Measurements from ENCODE around the gene C17orf107. TPM values are rescaled to one million over a fixed set of nuclear protein-coding genes. Genes with fewer than 3 reads are reported as not detected.

The C17orf107 gene
- total and polyA plus RNA-seq, 9 donors, result 1.1 to 11.8 (median 7.4) TPM

- H3K27ac ChIP-seq, result no peak overlapping the region
- H3K4me1 ChIP-seq (ENCODE audit: insufficient read depth), result peaks cover 11% of the 10 kb centered on the region
- H3K9me3 ChIP-seq, result no peaks in the 10 kb centered on the region
- no peaks in the 10 kb centered on the region for H3K36me3 ChIP-seq
- H3K27me3 ChIP-seq, result no peaks in the 10 kb centered on the region
- peak in 4 of 5 donors; percentile 23 to 64 (median 52) for DNase-seq
- intact Hi-C loops (cut with DNase I), result loop anchor here in 1 of 4 donors (5.0 kb wide), 1 partner anchor 113 kb away; the partner anchor contains the start of genes GLTPD2 and VMO1
- WGBS, 3 donors, result 70 to 84% (median 80%) methylated on average over 56 to 65 of the region's 65 CpGs
- H3K4me3 ChIP-seq, result peak overlapping the region; percentile 39
- TF ChIP-seq POLR2A (IDR thresholded peaks at IDR 0.05) (no peak), CTCF (IDR thresholded peaks at IDR 0.05) (no peak), EP300 (IDR thresholded peaks at IDR 0.05) (no peak)
Observed at GRCh38 chr17:4900231-4901107, 1.1 kb downstream of the C17orf107 start.

GRCh38 chr17:4901108-4901647 lies 1.8 kb downstream of the C17orf107 start:
- Histone ChIP-seq H3K4me1 (ENCODE audit: insufficient read depth) (peaks cover 11% of the 10 kb centered on the region), H3K9me3 (no peaks in the 10 kb centered on the region), H3K36me3 (no peaks in the 10 kb centered on the region), H3K27ac (no peak overlapping the region), H3K4me3 (no peak overlapping the region), H3K27me3 (no peaks in the 10 kb centered on the region)
- TF ChIP-seq POLR2A (IDR thresholded peaks at IDR 0.05) (no peak), EP300 (IDR thresholded peaks at IDR 0.05) (no peak), CTCF (IDR thresholded peaks at IDR 0.05) (no peak)
- intact Hi-C loops (cut with DNase I), result loop anchor here in 1 of 4 donors (5.0 kb wide), 1 partner anchor 114 kb away; the partner anchor contains the start of genes GLTPD2 and VMO1
- no peak for DNase-seq
- WGBS, 3 donors, result 82 to 87% (median 84%) methylated on average over 37 of the region's 37 CpGs

GRCh38 chr17:4901648-4902344 lies 2.5 kb downstream of the C17orf107 start:
- Histone ChIP-seq H3K4me3 (no peak overlapping the region), H3K36me3 (no peaks in the 10 kb centered on the region), H3K9me3 (no peaks in the 10 kb centered on the region), H3K27me3 (no peaks in the 10 kb centered on the region), H3K4me1 (ENCODE audit: insufficient read depth) (peaks cover 11% of the 10 kb centered on the region), H3K27ac (peak overlapping the region in 1 of 2 donors; percentile 61)
- intact Hi-C loops (cut with DNase I), result loop anchor here in 1 of 4 donors (5.0 kb wide), 1 partner anchor 114 kb away; the partner anchor contains the start of genes GLTPD2 and VMO1
- 49 to 60% (median 56%) methylated on average over 47 to 48 of the region's 48 CpGs for WGBS, 3 donors
- TF ChIP-seq EP300 (IDR thresholded peaks at IDR 0.05) (no peak), CTCF (IDR thresholded peaks at IDR 0.05) (no peak), POLR2A (IDR thresholded peaks at IDR 0.05) (no peak)
- DNase-seq, result peak; percentile 47 to 71 (median 57)

- Histone ChIP-seq H3K4me3 (no peak overlapping the region), H3K36me3 (no peaks in the 10 kb centered on the region), H3K9me3 (no peaks in the 10 kb centered on the region), H3K4me1 (ENCODE audit: insufficient read depth) (peaks cover 11% of the 10 kb centered on the region), H3K27me3 (no peaks in the 10 kb centered on the region), H3K27ac (peak overlapping the region; percentile 27 to 61)
- TF ChIP-seq CTCF (IDR thresholded peaks at IDR 0.05) (no peak), EP300 (IDR thresholded peaks at IDR 0.05) (no peak), POLR2A (IDR thresholded peaks at IDR 0.05) (no peak)
- DNase-seq, result peak in 4 of 5 donors; percentile 26 to 51 (median 42)
- WGBS, 3 donors, result 18 to 38% (median 23%) methylated on average over 8 of the region's 8 CpGs
- intact Hi-C loops (cut with DNase I), result loop anchor here in 1 of 4 donors (5.0 kb wide), 1 partner anchor 115 kb away; the partner anchor contains the start of genes GLTPD2 and VMO1
Observed at GRCh38 chr17:4902540-4902939, 3.2 kb downstream of the C17orf107 start.
